Keratinocyte (primary cell): ENCODE measurements around the gene PRR33.
A peak's percentile ranks its signal among the peaks of the same experiment; 100 is the strongest.

Experiments
- EZH2 ChIP-seq: IDR thresholded peaks from one replicate; pipeline ENCODE4 v1.6.1; 2012; ENCODE audit warnings: inconsistent platforms, mild to moderate bottlenecking, low read length, moderate library complexity
- TF ChIP-seq, protein P1 (sequence below), 3 experiments: IDR thresholded peaks in 1 of 3; conservative IDR thresholded peaks in 1 of 3; optimal IDR thresholded peaks in 1 of 3; 2 replicates in 2 of 3; 3 replicates in 1 of 3; pipeline versions ENCODE3 to v1.5.1; 2011; ENCODE audit warnings: low read length in 3 of 3, mild to moderate bottlenecking in 3 of 3, moderate library complexity in 2 of 3, control low read depth in 1 of 3, inconsistent platforms in 1 of 3; ENCODE audit not compliant: insufficient read depth in 2 of 3; ENCODE audit errors: extremely low read depth in 1 of 3

DNA sequence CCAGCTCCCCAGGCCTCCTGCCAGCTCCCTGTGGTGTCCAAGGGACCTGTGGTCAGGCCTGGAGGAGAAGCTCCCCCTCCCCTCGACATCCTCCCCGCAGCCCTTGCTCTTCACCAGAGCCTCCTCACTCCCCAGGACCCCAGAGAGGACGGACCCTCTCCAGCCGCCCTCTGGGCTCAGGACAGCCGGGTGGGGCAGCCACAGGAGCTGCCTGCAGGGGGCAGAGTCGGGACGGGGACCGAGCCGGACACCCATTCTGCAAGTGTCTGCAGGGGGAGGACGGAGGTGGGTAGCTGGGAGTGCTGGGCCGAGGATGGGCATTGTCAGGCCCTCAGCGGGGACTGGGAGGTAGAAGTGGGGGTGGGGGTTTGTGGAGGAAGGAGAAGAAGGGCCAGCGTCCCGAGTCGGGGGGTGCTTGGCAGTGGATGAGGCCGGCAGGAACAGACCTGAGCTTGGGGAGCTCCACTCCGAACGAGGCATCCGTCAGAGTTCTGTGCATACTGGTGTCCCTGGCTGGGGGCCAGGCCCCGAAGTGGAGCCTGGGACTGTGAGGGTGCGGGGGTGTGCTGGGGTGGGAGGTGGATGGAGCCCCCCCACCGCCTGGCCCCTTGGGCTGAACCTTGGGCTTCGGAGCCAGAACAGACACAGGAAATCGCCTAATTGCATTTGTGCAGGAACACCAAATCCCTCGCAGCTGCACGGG is 15.2 kb downstream of the PRR33 start:
- TF ChIP-seq, protein P1, sequence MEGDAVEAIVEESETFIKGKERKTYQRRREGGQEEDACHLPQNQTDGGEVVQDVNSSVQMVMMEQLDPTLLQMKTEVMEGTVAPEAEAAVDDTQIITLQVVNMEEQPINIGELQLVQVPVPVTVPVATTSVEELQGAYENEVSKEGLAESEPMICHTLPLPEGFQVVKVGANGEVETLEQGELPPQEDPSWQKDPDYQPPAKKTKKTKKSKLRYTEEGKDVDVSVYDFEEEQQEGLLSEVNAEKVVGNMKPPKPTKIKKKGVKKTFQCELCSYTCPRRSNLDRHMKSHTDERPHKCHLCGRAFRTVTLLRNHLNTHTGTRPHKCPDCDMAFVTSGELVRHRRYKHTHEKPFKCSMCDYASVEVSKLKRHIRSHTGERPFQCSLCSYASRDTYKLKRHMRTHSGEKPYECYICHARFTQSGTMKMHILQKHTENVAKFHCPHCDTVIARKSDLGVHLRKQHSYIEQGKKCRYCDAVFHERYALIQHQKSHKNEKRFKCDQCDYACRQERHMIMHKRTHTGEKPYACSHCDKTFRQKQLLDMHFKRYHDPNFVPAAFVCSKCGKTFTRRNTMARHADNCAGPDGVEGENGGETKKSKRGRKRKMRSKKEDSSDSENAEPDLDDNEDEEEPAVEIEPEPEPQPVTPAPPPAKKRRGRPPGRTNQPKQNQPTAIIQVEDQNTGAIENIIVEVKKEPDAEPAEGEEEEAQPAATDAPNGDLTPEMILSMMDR (optimal IDR thresholded peaks at IDR 0.05 in 1 of 3, IDR thresholded peaks at IDR 0.05 in 1 of 3, conservative IDR thresholded peaks at IDR 0.05 in 1 of 3; ENCODE audit: extremely low read depth in 1 of 3, insufficient read depth in 2 of 3, low read length in 3 of 3): peak; percentile 61 to 87 (median 68)
- TF ChIP-seq EZH2: no peak
